ENCODE measurements around the gene ADGRG1. TPM values are rescaled to one million over a fixed set of nuclear protein-coding genes. Genes with fewer than 3 reads are reported as not detected.

ADGRG1 gene
- total RNA-seq, 1 experiment from 2014 or later = 13.1 TPM

DNA sequence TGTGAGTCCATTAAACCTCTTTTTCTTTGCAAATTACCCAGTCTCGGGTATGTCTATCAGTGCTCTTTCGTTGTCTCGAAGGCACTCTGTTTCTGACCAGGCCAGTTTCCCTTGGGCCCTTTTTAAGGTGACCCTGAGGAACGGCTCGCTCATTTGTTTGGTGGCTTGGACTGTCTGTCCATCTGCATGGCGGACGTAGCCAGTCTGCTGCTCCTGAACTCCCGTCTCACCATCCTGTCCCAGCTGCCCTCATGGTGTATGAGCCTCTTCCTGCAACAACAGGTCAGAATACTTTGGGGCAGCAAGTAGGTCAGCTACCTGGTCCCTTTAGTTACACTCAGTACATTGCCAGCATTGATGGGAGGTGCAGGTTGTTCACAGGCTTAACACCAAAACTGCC is 85.2 kb downstream of the ADGRG1 start:
- in situ Hi-C loops (cut with HindIII; ENCODE audit: low pct_unique_long_range_greater_than_20kb, low sequenced_read_pairs) = no loop called here
- Histone ChIP-seq H3K27ac (ENCODE audit: low read length) (no peak overlapping the region), H3K9me3 (ENCODE audit: control insufficient read depth, insufficient read depth, low read depth, low read length) (no peaks in the 10 kb centered on the region), H3K27me3 (ENCODE audit: control insufficient read depth, insufficient read depth, low read length) (no peaks in the 10 kb centered on the region; the same call in 1 of the 2 replicates), H3K4me3 (ENCODE audit: low read depth in 2 of 2, low read length in 2 of 2) (no peak overlapping the region), H3K36me3 (ENCODE audit: control insufficient read depth, insufficient read depth, low read length) (no peaks in the 10 kb centered on the region), H3K4me1 (ENCODE audit: control insufficient read depth, insufficient read depth, low read length) (no peaks in the 10 kb centered on the region)
- BruUV-seq (replicated peaks) = no TSS peak
- TF ChIP-seq, protein P1, sequence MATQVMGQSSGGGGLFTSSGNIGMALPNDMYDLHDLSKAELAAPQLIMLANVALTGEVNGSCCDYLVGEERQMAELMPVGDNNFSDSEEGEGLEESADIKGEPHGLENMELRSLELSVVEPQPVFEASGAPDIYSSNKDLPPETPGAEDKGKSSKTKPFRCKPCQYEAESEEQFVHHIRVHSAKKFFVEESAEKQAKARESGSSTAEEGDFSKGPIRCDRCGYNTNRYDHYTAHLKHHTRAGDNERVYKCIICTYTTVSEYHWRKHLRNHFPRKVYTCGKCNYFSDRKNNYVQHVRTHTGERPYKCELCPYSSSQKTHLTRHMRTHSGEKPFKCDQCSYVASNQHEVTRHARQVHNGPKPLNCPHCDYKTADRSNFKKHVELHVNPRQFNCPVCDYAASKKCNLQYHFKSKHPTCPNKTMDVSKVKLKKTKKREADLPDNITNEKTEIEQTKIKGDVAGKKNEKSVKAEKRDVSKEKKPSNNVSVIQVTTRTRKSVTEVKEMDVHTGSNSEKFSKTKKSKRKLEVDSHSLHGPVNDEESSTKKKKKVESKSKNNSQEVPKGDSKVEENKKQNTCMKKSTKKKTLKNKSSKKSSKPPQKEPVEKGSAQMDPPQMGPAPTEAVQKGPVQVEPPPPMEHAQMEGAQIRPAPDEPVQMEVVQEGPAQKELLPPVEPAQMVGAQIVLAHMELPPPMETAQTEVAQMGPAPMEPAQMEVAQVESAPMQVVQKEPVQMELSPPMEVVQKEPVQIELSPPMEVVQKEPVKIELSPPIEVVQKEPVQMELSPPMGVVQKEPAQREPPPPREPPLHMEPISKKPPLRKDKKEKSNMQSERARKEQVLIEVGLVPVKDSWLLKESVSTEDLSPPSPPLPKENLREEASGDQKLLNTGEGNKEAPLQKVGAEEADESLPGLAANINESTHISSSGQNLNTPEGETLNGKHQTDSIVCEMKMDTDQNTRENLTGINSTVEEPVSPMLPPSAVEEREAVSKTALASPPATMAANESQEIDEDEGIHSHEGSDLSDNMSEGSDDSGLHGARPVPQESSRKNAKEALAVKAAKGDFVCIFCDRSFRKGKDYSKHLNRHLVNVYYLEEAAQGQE (IDR thresholded peaks at IDR 0.05; ENCODE audit: insufficient read depth in 1 of 2, low read depth in 2 of 2, low read length in 1 of 2) = no peak
- TF ChIP-seq TCF7L2 (IDR thresholded peaks at IDR 0.05; ENCODE audit: low read depth, low read length) (no peak), CTCF (IDR thresholded peaks at IDR 0.05) (no peak), SIN3A (IDR thresholded peaks at IDR 0.05; ENCODE audit: borderline replicate concordance, insufficient read depth, low read depth, low read length) (no peak), POLR2AphosphoS5 (IDR thresholded peaks at IDR 0.05; ENCODE audit: low read depth, low read length) (no peak)
- intact Hi-C loops (cut with micrococcal nuclease; ENCODE audit: unreplicated experiment) = no loop called here
- CTCF ChIA-PET = no interaction called here
- POLR2A ChIA-PET = interaction anchor here (0.6 kb wide), 1 partner anchor 499 kb away, joined by 4 read pairs; no protein-coding TSS in a partner anchor
- DNase-seq (ENCODE audit: low read depth, low spot score) (no peak), ATAC-seq (no peak)

- Histone ChIP-seq H3K27me3 (ENCODE audit: control insufficient read depth, insufficient read depth, low read length) (no peaks in the 10 kb centered on the region; the same call in 1 of the 2 replicates), H3K4me3 (ENCODE audit: low read depth in 2 of 2, low read length in 2 of 2) (no peak overlapping the region), H3K9me3 (ENCODE audit: control insufficient read depth, insufficient read depth, low read depth, low read length) (no peaks in the 10 kb centered on the region), H3K36me3 (ENCODE audit: control insufficient read depth, insufficient read depth, low read length) (no peaks in the 10 kb centered on the region), H3K27ac (ENCODE audit: low read length) (no peak overlapping the region), H3K4me1 (ENCODE audit: control insufficient read depth, insufficient read depth, low read length) (no peaks in the 10 kb centered on the region)
- TF ChIP-seq, protein P1 (IDR thresholded peaks at IDR 0.05; ENCODE audit: insufficient read depth in 1 of 2, low read depth in 2 of 2, low read length in 1 of 2) = no peak
- TF ChIP-seq CTCF (IDR thresholded peaks at IDR 0.05) (no peak), TCF7L2 (IDR thresholded peaks at IDR 0.05; ENCODE audit: low read depth, low read length) (no peak), SIN3A (IDR thresholded peaks at IDR 0.05; ENCODE audit: borderline replicate concordance, insufficient read depth, low read depth, low read length) (no peak), POLR2AphosphoS5 (IDR thresholded peaks at IDR 0.05; ENCODE audit: low read depth, low read length) (no peak)
- DNase-seq (ENCODE audit: low read depth, low spot score) (no peak), ATAC-seq (no peak)
- CTCF ChIA-PET = no interaction called here
- POLR2A ChIA-PET = no interaction called here
- in situ Hi-C loops (cut with HindIII; ENCODE audit: low pct_unique_long_range_greater_than_20kb, low sequenced_read_pairs) (no loop called here), intact Hi-C loops (cut with micrococcal nuclease; ENCODE audit: unreplicated experiment) (no loop called here)
- no TSS peak for BruUV-seq (replicated peaks)
Measured at GRCh38 chr16:57714047-57714446, 85.6 kb downstream of the ADGRG1 start.
